ENCODE results near the gene ARHGEF10L.

DNA sequence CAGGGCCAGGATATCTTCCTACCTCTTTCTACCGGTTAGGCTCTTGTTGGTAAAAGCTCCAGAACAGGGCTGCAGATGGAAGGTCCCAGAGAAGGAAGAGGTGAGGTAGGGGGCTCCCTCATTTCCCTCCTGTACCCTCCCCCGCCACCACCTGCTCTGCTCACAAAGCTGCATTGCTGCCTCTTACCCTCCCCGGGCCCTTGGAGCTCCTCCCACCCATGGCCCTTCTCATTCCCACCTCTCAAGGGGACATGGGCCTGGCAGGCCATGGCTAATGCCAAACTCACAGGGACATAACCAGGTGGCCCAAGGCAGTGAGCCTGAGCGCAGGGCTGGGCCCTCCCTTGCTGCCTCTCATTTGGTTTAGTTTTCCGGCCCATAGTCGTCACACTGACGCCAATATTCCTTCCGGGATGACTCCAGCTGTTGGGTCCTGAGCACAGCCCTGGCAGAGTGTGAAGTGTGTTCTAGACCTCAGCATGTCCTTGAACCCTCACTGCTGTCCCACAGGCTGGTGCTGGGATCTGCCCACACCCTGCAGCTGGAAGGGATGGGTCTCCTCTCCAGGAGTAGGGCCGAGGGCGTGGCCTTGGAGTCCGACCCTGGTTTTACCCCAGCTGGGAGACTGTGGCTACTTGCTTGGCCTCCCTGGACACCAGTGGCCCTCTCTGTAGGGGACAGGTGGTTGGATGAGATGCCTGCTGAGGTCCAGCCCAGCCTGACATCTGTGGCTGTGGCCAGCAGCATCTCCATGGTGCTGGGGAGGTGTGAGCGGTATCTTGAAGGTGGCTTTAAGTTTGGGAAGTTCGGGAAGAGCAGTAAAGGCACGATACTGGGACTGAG is 104.6 kb downstream of the ARHGEF10L start:
- TF ChIP-seq, protein P1, sequence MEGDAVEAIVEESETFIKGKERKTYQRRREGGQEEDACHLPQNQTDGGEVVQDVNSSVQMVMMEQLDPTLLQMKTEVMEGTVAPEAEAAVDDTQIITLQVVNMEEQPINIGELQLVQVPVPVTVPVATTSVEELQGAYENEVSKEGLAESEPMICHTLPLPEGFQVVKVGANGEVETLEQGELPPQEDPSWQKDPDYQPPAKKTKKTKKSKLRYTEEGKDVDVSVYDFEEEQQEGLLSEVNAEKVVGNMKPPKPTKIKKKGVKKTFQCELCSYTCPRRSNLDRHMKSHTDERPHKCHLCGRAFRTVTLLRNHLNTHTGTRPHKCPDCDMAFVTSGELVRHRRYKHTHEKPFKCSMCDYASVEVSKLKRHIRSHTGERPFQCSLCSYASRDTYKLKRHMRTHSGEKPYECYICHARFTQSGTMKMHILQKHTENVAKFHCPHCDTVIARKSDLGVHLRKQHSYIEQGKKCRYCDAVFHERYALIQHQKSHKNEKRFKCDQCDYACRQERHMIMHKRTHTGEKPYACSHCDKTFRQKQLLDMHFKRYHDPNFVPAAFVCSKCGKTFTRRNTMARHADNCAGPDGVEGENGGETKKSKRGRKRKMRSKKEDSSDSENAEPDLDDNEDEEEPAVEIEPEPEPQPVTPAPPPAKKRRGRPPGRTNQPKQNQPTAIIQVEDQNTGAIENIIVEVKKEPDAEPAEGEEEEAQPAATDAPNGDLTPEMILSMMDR (IDR thresholded peaks at IDR 0.05; ENCODE audit: low read depth, low read length, poor library complexity, severe bottlenecking) = no peak
- TF ChIP-seq EZH2phosphoT487 (IDR thresholded peaks at IDR 0.05; ENCODE audit: borderline replicate concordance, low read length) = no peak

All from DOHH2 (cell line).